IPS-NIHi11 (cell line): ENCODE results near the gene NFIA.

Source experiments
- DNase-seq: peaks from one replicate; pipeline ENCODE4 v3.0.0; 2012; ENCODE audit warnings: mixed read lengths, low spot score

The NFIA gene

DNA sequence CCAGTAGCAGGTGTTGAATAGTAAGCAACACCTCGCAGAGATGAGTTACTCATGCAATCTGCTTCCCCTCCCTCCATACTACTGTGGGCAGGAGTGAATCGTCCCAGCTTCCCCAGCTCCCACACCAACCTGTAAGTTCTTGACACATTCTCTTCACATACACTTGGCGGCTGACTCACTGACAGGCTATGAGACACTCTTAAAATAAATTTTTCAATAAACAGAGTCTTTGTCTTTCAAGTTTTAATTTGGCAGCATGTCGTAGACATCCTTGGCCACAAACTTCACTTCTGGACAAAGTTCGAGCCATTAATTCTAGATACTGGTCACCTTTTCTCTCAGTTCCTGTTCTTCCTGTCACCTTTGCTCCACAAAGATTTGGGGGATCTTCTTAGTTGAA, 351.9 kb downstream of the NFIA start:
- no peak for DNase-seq

DNA sequence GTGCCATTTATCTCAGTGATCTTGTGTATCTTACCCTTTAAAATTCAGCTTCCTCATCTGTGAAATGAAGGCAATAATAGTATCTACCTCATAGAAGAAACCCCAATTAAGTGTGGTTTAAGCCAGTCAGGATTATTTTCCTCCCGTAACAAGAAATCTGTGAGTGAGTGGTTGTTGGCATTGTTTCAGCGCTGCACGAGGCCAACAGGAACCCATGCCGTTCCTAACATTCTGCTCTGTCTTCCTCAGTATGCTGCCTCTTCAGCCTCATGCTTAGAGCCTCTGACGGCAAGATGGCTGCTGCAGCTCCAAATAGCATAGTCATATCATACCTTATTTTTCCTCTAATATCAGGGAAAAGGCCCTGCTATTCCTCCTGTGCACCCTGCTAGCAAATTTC, 352.9 kb downstream of the NFIA start:
- DNase-seq = no peak

GRCh38 chr1:61436016-61436415, 353.7 kb downstream of the NFIA start:
- no peak for DNase-seq

GRCh38 chr1:61436491-61437120, 354.2 kb downstream of the NFIA start:
- DNase-seq = no peak

DNA sequence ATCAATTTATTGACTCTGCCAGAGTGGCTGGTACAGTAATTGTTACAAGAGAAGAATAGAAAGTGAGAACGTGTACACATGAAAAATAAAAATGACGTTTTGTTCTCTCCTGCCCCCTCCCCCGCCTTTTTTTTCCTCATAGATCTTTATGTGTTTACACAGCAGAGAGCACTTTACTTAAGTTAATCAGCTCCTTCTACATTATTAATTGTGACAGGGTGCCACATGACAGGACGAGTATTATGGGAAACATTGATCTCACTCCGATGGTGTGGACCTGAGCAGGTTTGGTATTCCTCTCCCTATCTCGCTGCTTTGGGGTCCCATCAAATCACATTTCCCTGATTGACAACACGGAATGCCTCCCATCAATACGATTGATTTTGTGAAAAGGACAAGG, 356.9 kb downstream of the NFIA start:
- DNase-seq = no peak

GRCh38 chr1:61441723-61442262, 359.4 kb downstream of the NFIA start:
- no peak for DNase-seq

DNA sequence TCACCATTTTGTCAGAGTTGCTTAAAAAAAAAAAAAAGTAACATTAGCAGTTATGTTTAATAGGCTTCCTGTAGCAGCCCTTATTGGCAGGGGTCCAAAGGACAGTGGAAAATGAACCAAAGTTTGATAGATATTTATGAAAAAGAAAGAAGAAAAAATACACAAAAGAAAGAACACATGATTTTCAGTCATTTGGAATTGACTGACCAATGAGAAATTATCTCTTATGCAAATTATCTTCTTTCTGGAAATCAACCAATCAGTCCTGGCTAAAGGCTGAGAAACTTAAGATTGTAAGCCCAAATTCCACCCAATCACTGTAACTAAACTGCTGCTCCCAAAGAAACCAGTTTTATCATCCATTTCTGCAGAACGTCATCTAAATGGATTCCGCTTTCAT, 360.2 kb downstream of the NFIA start:
- DNase-seq = no peak

DNA sequence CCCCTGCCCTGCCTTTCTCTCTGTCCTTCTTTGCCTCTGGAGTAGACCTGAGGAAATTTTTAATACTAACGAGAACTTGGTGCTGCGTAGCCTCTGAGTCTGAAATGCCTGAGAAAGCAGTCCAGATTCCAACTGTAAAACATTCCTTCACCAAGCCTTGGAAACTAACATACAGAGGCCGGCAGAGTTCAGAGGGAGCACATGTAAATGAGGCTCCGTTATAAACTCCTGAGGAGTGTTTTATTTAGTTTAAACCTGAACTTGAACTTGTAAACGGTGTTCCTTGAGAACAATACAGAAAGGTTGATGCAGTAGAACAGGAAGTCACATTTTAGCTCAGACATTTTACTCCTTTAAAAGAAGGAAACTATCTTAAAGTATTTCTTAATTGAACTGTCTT, 361.9 kb downstream of the NFIA start:
- no peak for DNase-seq

DNA sequence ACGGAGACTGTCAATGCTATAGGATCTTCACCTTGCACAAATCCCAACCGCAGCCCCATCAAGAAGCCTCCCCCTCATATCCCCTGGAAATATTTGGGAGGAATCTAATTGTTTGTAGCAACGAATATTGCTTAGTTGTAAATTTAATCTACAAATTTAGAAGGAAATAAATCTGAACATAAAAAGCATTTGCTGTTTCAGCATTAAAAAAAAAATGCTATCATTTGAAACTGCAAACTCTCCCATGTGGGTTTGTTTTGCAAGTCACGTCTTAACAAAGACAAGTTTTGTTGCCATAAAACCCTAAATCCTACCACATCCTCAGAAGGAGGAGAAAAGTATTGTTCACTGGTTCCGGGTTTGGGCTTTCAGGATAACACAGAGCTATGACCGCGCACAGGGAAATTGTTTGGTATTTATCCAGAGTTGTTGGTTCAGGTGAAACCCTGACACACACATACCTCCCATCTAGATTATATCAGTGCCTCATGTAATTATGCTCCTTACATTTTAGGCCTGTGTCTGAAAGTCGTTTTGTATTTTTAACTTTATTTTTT, 363.0 kb downstream of the NFIA start:
- no peak for DNase-seq

DNA sequence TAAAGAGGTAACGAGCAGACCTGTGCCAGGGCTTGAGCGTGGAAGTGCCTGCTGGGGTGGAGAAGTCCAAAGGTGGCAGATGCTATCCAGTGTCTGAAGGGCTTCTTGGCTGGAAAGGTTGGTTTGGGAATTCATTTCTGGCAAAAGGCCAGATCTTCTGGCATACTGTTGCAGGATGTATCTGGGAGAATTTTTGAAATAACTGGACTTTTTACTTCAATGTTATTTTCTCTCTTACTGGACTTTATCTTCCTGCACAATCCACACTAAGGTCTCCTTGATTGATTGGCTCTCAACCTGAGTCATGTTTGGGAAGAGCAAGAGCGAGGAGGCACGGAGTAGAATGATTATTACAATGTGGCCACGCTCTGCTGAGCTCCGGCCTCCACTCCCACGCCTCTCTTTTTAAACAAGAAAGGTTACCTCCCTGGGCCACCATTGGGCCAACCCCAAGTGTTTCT, 364.2 kb downstream of the NFIA start:
- no peak for DNase-seq

DNA sequence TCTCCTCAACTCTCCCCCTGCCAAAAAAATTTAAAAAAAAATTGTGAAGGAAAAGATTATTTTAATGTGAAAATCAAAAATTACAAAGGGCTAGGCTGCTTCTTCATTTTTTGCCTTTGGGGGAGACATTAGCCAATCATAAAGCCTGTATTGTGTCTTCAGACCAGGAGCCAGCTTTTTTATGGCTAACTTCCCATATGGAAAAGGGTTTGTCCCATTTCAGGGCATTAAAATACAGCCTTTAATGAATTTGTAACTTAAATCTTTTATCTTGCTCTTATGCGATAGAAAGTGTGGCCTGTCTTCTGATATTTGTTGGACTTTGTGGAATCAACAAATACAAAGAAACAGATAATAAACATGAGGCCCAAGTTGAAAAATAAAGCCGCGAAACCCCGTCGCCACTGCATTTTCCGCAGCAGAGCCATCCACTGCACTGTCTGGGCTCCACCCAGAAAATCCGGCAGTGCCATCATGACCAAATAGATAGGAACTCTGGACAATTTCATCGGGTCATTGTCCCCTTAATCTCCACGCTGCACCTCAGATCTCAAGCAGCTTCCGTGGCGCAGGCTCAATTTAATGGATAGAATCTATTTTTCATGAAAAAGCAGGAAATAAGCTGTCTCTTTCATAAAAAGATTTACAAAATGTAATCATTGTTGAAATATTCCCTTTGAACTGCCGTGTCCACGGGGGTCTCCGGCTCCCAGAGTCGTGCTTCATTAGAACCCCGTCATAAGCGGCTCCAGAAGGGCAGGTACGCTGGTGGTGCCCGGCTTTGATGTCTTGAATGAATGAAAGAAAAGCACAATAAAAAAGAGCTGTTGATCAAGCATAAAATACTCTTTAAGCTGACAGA, 365.0 kb downstream of the NFIA start:
- no peak for DNase-seq

DNA sequence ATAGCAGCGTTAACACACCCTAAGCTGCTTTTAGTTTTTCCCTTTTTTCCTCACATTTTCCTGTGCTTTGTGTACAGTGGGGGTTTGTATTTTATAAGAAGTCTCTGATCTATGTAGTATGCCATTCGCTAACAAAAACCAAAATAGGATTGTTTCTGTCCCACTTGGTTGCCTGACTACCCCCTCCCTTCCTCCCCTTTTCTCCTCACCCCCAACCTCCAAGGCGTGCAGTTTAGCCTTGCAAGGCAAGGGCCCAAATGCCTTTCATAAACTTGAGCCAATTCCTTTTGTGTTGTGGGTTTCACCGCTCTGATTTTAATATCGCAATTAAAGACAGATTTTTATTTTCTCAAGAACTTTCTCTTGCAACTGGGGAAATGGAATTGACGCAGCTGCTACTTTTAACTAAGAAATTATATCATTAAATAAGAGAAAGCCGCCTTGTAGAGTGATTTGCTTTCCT, 365.6 kb downstream of the NFIA start:
- no peak for DNase-seq

- no peak for DNase-seq
Measured at GRCh38 chr1:61448914-61449313, 366.6 kb downstream of the NFIA start.

GRCh38 chr1:61449410-61449809, 367.0 kb downstream of the NFIA start:
- no peak for DNase-seq

- no peak for DNase-seq
Measured at GRCh38 chr1:61450454-61450853, 368.1 kb downstream of the NFIA start.

DNA sequence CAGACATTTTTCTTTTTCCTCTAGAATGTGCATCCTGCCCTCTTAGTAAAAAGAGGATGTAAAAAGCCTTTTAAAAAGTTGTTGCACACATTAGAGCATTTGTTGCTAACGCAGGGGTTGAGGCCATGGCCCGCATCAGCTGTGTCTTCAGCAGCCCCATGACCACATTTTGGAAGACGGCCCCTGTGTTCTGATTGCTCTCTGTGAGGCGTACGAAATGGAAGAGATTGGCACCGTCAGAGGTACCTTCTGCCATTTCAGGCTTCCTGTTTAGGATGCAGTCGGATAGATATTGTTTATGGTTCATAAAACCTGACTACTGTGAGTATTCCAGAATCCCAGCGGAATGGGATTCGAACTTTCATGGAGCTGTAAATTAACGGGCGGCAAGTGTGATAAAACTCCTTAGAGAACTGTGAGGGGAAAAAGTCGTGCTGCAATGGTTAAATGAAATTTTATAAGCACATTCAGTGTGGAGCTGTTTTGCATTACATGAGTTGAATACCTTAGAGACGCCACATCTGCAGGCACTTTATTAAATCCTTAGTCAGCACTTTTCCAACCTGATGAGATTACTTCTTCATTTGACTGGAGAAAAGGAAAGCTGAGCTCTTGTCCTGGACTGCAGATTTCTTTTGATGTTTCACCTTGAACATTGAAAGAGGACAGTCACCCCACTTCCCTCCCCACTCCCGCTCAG, 368.7 kb downstream of the NFIA start:
- DNase-seq = no peak

DNA sequence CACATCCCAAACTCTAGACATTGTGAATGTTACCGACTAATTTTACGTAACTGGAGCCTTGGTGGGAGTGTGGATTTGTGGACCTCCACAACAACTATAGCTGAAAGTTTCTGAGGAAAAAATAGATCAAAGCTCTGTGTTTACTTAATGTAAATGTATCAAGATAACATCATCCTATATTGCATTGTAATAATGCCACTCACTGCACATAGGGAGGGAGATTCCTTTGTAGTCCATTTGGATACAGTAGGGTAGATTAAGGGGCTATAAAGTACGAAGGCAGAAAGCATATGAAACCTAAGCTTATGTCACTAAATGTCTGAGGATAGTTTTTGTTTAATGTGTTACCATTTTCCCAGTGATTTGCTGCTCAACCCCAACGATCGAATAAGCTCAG, 369.2 kb downstream of the NFIA start:
- no peak for DNase-seq

- no peak for DNase-seq
Measured at GRCh38 chr1:61452176-61453035, 370.0 kb downstream of the NFIA start.

- DNase-seq = peak; percentile 71
Measured at GRCh38 chr1:61453111-61453961, 371.0 kb downstream of the NFIA start.

DNA sequence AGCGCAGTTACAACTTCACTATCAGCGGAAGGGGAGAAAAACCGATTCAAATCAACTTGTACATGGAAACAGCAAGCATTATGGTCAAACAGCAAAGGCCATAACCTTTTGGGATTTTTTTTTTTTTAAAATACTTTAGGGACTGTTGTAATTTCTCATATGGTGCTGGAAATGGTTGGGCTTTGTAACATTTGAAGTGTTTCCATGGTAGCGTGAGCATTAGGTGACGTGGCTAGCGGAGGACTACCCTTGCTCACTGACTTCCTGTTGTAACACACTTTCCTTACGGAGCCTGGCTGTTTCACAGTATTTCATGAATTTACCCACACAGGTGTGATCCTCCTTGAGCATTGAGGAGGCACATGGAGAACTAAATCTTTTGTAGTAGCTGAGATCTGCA, 373.0 kb downstream of the NFIA start:
- no peak for DNase-seq
